ENCODE results near the gene UBN1. TPM values are rescaled to one million over a fixed set of nuclear protein-coding genes. Genes with fewer than 3 reads are reported as not detected.
A peak's percentile ranks its signal among the peaks of the same experiment; 100 is the strongest.

UBN1 gene
- 10 to 100 TPM; 23.1 to 38.3 TPM for total RNA-seq

- peak; percentile 95 for ATAC-seq (replicated peaks)
- peak within 1 kb of the TSS; percentile 86 for H3K4me3 Mint-ChIP-seq
- peaks cover 40% of the 10 kb centered on the region for H3K4me1 Mint-ChIP-seq
- H3K9me3 Mint-ChIP-seq: no peaks in the 10 kb centered on the region
- H3K27ac Mint-ChIP-seq: peak within 1 kb of the TSS; percentile 85
- peaks cover 46% of the 10 kb centered on the region for H3K36me3 Mint-ChIP-seq (ENCODE audit: low read depth)
- H3K27me3 Mint-ChIP-seq: no peaks in the 10 kb centered on the region
These were observed at the start of gene UBN1, which contains the start of gene GLYR1 for GRCh38 chr16:4846901-4847773. Gene UBN1 (plus strand): TSS chr16:4847481. CDS start chr16:4852918, 5,437 bp downstream. Gene GLYR1 (minus strand): TSS chr16:4847288. CDS start chr16:4847265, 23 bp downstream.

GRCh38 chr16:4797805-4798252, 49.5 kb upstream of the UBN1 start:
- H3K36me3 Mint-ChIP-seq (ENCODE audit: low read depth): no peaks in the 10 kb centered on the region
- H3K4me3 Mint-ChIP-seq: no peak overlapping the region
- no peak overlapping the region for H3K27ac Mint-ChIP-seq
- ATAC-seq (replicated peaks): no peak
- no peaks in the 10 kb centered on the region for H3K4me1 Mint-ChIP-seq
- H3K9me3 Mint-ChIP-seq: no peaks in the 10 kb centered on the region
- no peaks in the 10 kb centered on the region for H3K27me3 Mint-ChIP-seq

GRCh38 chr16:4798456-4798855, 48.8 kb upstream of the UBN1 start:
- Mint-ChIP-seq H3K4me1 (no peaks in the 10 kb centered on the region), H3K4me3 (no peak overlapping the region), H3K27me3 (no peaks in the 10 kb centered on the region), H3K9me3 (no peaks in the 10 kb centered on the region), H3K36me3 (ENCODE audit: low read depth) (no peaks in the 10 kb centered on the region), H3K27ac (no peak overlapping the region)
- ATAC-seq (replicated peaks): no peak

GRCh38 chr16:4799171-4799855, 48.0 kb upstream of the UBN1 start:
- Mint-ChIP-seq H3K4me3 (no peak overlapping the region), H3K27ac (no peak overlapping the region), H3K27me3 (no peaks in the 10 kb centered on the region), H3K9me3 (no peaks in the 10 kb centered on the region), H3K36me3 (ENCODE audit: low read depth) (peaks cover 4% of the 10 kb centered on the region), H3K4me1 (no peaks in the 10 kb centered on the region)
- ATAC-seq (replicated peaks): no peak

GRCh38 chr16:4800290-4801041, 46.8 kb upstream of the UBN1 start:
- Mint-ChIP-seq H3K4me1 (no peaks in the 10 kb centered on the region), H3K9me3 (no peaks in the 10 kb centered on the region), H3K4me3 (peak overlapping the region; percentile 39), H3K27ac (no peak overlapping the region), H3K27me3 (no peaks in the 10 kb centered on the region), H3K36me3 (ENCODE audit: low read depth) (peaks cover 16% of the 10 kb centered on the region)
- ATAC-seq (replicated peaks): no peak

- Mint-ChIP-seq H3K27me3 (no peaks in the 10 kb centered on the region), H3K9me3 (no peaks in the 10 kb centered on the region), H3K4me3 (peak overlapping the region; percentile 81), H3K4me1 (no peaks in the 10 kb centered on the region), H3K27ac (peak overlapping the region; percentile 54), H3K36me3 (ENCODE audit: low read depth) (peaks cover 23% of the 10 kb centered on the region)
- ATAC-seq (replicated peaks): no peak
These were observed 46.0 kb upstream of the UBN1 start for GRCh38 chr16:4801051-4801961.

GRCh38 chr16:4801962-4802658, 45.2 kb upstream of the UBN1 start, which contains the start of gene ROGDI:
Gene ROGDI (minus strand): TSS chr16:4802633. CDS start chr16:4802571, 62 bp downstream.
- Mint-ChIP-seq H3K36me3 (ENCODE audit: low read depth) (peaks cover 29% of the 10 kb centered on the region), H3K27ac (peak within 1 kb of the TSS; percentile 54), H3K27me3 (no peaks in the 10 kb centered on the region), H3K4me3 (peak within 1 kb of the TSS; percentile 81), H3K9me3 (no peaks in the 10 kb centered on the region), H3K4me1 (no peaks in the 10 kb centered on the region)
- peak; percentile 63 for ATAC-seq (replicated peaks)

GRCh38 chr16:4802659-4803287, 44.5 kb upstream of the UBN1 start:
- no peaks in the 10 kb centered on the region for H3K9me3 Mint-ChIP-seq
- H3K27ac Mint-ChIP-seq: peak overlapping the region; percentile 41
- peaks cover 35% of the 10 kb centered on the region for H3K36me3 Mint-ChIP-seq (ENCODE audit: low read depth)
- H3K4me1 Mint-ChIP-seq: no peaks in the 10 kb centered on the region
- peak; percentile 96 for ATAC-seq (replicated peaks)
- no peaks in the 10 kb centered on the region for H3K27me3 Mint-ChIP-seq
- peak overlapping the region; percentile 81 for H3K4me3 Mint-ChIP-seq

GRCh38 chr16:4803401-4803844, 43.9 kb upstream of the UBN1 start:
- Mint-ChIP-seq H3K4me1 (no peaks in the 10 kb centered on the region), H3K9me3 (no peaks in the 10 kb centered on the region), H3K27ac (no peak overlapping the region), H3K36me3 (ENCODE audit: low read depth) (peaks cover 42% of the 10 kb centered on the region), H3K4me3 (peak overlapping the region; percentile 81), H3K27me3 (no peaks in the 10 kb centered on the region)
- no peak for ATAC-seq (replicated peaks)

- H3K36me3 Mint-ChIP-seq (ENCODE audit: low read depth): peaks cover 49% of the 10 kb centered on the region
- H3K27ac Mint-ChIP-seq: no peak overlapping the region
- ATAC-seq (replicated peaks): no peak
- H3K9me3 Mint-ChIP-seq: no peaks in the 10 kb centered on the region
- no peaks in the 10 kb centered on the region for H3K27me3 Mint-ChIP-seq
- no peaks in the 10 kb centered on the region for H3K4me1 Mint-ChIP-seq
- peak overlapping the region; percentile 81 for H3K4me3 Mint-ChIP-seq
These were observed 43.2 kb upstream of the UBN1 start for GRCh38 chr16:4803898-4804762.

GRCh38 chr16:4805231-4805630, 42.0 kb upstream of the UBN1 start:
- Mint-ChIP-seq H3K4me3 (no peak overlapping the region), H3K27me3 (no peaks in the 10 kb centered on the region), H3K36me3 (ENCODE audit: low read depth) (peaks cover 60% of the 10 kb centered on the region), H3K4me1 (no peaks in the 10 kb centered on the region), H3K9me3 (no peaks in the 10 kb centered on the region), H3K27ac (no peak overlapping the region)
- ATAC-seq (replicated peaks): no peak

- Mint-ChIP-seq H3K27ac (no peak overlapping the region), H3K9me3 (no peaks in the 10 kb centered on the region), H3K36me3 (ENCODE audit: low read depth) (peaks cover 70% of the 10 kb centered on the region), H3K4me3 (no peak overlapping the region), H3K27me3 (no peaks in the 10 kb centered on the region), H3K4me1 (no peaks in the 10 kb centered on the region)
- ATAC-seq (replicated peaks): no peak
These were observed 41.0 kb upstream of the UBN1 start for GRCh38 chr16:4806280-4806679.
